Fibroblast of pulmonary artery (primary cell): Measurements from ENCODE around the gene MYO6.

ENCODE experiments used
- DNase-seq: peaks from one replicate; pipeline ENCODE4 v3.0.0-alpha.2; 2010; ENCODE audit warnings: low read depth
- H3K4me3 ChIP-seq: replicated peaks from 2 replicates; pipeline ENCODE4 v1.5.1; 2011; ENCODE audit warnings: low read depth, mild to moderate bottlenecking, control low read depth, low read length, moderate library complexity
- TF ChIP-seq, protein P1 (sequence below): IDR thresholded peaks from 2 replicates; pipeline ENCODE4 v1.5.1; 2011; ENCODE audit warnings: mild to moderate bottlenecking, control low read depth, low read length, inconsistent platforms; ENCODE audit errors: missing control alignments

MYO6 gene

GRCh38 chr6:75762063-75762462, 13.0 kb downstream of the MYO6 start:
- no peak for DNase-seq

DNA sequence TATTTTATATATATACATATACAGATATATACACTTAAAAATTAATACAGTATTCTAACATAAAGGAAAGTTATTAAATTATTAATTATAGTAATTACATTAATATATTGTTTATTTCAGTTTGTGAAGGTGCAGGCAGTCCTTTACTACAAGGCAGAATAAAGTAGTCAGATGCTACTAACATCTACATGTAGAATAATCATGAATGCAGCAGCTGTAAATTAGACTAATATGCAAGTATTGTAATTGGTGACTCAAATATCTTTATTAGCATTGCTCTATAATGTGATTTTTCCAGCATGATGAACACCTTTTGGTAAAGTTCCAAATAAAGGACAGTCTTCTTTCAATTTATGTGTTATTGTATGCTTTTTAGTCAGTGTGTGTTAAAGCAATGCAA, 17.3 kb downstream of the MYO6 start:
- TF ChIP-seq, protein P1, sequence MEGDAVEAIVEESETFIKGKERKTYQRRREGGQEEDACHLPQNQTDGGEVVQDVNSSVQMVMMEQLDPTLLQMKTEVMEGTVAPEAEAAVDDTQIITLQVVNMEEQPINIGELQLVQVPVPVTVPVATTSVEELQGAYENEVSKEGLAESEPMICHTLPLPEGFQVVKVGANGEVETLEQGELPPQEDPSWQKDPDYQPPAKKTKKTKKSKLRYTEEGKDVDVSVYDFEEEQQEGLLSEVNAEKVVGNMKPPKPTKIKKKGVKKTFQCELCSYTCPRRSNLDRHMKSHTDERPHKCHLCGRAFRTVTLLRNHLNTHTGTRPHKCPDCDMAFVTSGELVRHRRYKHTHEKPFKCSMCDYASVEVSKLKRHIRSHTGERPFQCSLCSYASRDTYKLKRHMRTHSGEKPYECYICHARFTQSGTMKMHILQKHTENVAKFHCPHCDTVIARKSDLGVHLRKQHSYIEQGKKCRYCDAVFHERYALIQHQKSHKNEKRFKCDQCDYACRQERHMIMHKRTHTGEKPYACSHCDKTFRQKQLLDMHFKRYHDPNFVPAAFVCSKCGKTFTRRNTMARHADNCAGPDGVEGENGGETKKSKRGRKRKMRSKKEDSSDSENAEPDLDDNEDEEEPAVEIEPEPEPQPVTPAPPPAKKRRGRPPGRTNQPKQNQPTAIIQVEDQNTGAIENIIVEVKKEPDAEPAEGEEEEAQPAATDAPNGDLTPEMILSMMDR, result no peak
- DNase-seq, result no peak
- no peak overlapping the region for H3K4me3 ChIP-seq

More at GRCh38 chr6:75762063-75762462, 13.0 kb downstream of the MYO6 start:
- TF ChIP-seq, protein P1, result no peak
- no peak overlapping the region for H3K4me3 ChIP-seq

GRCh38 chr6:75770844-75771243, 21.8 kb downstream of the MYO6 start:
- no peak overlapping the region for H3K4me3 ChIP-seq
- TF ChIP-seq, protein P1, result no peak
- DNase-seq, result no peak

DNA sequence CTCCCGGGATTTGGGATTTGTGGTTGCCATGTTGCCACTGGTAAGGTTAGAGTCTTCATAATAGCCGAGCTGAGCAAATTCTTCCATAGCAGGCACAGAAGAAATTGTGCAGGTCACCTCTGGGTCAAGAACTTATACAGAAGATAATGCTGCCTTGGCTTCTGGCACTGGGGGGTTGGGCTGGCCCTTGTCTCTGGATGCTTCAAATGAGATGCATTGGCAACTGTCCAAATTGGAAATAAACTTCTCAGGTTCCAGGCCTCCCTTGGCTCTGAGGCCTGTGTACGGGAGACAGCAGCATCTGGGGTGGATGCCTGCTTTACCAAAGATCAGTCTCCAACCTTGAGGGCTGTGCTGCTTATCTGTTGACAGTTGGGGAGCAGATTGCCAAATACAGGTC, 26.2 kb downstream of the MYO6 start:
- no peak overlapping the region for H3K4me3 ChIP-seq
- TF ChIP-seq, protein P1, result no peak
- DNase-seq, result no peak

GRCh38 chr6:75776461-75776860, 27.4 kb downstream of the MYO6 start:
- H3K4me3 ChIP-seq, result no peak overlapping the region
- TF ChIP-seq, protein P1, result no peak
- no peak for DNase-seq

- TF ChIP-seq, protein P1, result no peak
These were observed 29.7 kb downstream of the MYO6 start for GRCh38 chr6:75778757-75779156.

DNA sequence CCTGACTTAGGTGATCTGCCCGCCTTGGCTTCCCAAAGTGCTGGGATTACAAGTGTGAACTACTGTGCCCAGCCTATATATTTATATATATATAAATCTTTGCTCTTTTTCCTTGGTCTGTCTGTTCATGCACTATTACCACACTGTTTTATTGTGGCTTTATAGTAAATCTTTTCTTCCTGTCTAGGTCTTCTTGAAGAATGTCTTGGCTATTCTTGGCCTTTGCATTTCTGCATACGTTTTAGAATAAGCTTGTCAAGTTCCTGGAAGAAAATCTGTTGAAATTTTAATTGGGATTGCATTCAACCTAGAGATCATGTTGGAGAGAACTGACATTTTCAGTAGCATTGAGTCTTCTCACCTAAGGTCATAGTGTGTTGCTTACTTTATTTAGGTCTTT, 37.1 kb downstream of the MYO6 start:
- TF ChIP-seq, protein P1, result no peak
- no peak for DNase-seq
- H3K4me3 ChIP-seq, result no peak overlapping the region

More at GRCh38 chr6:75778757-75779156, 29.7 kb downstream of the MYO6 start:
- no peak for DNase-seq
- no peak overlapping the region for H3K4me3 ChIP-seq
